ENCODE results near the gene SPAG9.
A peak's percentile ranks its signal among the peaks of the same experiment; 100 is the strongest.

The SPAG9 gene

DNA sequence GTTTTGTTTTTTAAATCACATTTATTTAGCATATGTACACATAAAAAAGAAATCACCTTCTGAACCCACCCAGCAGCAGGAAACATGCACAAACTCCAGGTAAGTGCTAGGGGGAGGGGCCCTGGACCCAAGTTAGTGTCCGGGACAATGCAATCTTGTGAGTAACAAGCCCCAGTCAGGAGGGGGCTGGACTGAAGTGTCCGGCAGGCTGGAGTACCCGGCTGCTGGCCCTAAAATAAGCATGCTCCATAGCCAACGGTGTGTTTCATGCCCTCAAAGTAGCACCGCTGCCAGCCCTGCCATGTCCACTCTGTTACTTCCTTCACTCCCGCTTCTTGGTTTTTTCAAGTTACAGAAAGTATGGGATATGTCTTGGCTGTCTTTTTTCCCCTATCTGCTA lies 102.1 kb downstream of the SPAG9 start:
- H2AFZ ChIP-seq (ENCODE audit: low read depth, low read length), result no peak overlapping the region
- H3K36me3 ChIP-seq (ENCODE audit: control insufficient read depth in 1 of 2, insufficient read depth in 2 of 2, low read depth in 1 of 2, low read length in 2 of 2), result peaks cover 11 to 62% of the 10 kb centered on the region in 2 experiments
- no peak overlapping the region for H3K27ac ChIP-seq (ENCODE audit: low read length, poor library complexity, severe bottlenecking)
- H3K4me2 ChIP-seq (ENCODE audit: low read length, poor library complexity, severe bottlenecking), result no peak overlapping the region
- no peak overlapping the region for H3K18ac ChIP-seq (ENCODE audit: low read depth in 1 of 2, low read length in 2 of 2)
- H2BK12ac ChIP-seq (ENCODE audit: low read length in 2 of 2), result no peak overlapping the region
- no peak overlapping the region for H3K14ac ChIP-seq (ENCODE audit: low read length in 2 of 2)
- H3K27me3 ChIP-seq (ENCODE audit: control insufficient read depth in 1 of 2, insufficient read depth in 1 of 2, low read length in 2 of 2), result no peaks in the 10 kb centered on the region
- no peak overlapping the region for H3K9ac ChIP-seq (ENCODE audit: low read length)
- H3K4ac ChIP-seq (ENCODE audit: low read depth in 1 of 2, low read length in 2 of 2), result no peak overlapping the region
- H4K91ac ChIP-seq (ENCODE audit: low read length), result no peak overlapping the region
- H2BK15ac ChIP-seq (ENCODE audit: low read depth, poor library complexity, severe bottlenecking), result no peak overlapping the region
- H2AK5ac ChIP-seq (ENCODE audit: low read length, severe bottlenecking), result no peak overlapping the region
- 93% methylated on average over 4 of the region's 6 CpGs for WGBS
- H3K4me1 ChIP-seq (ENCODE audit: control insufficient read depth, insufficient read depth, low read depth, low read length), result no peaks in the 10 kb centered on the region
- H3K4me3 ChIP-seq (ENCODE audit: insufficient read depth in 1 of 2, low read depth in 1 of 2, low read length in 2 of 2), result no peak overlapping the region
- no peak for DNase-seq
- H2BK5ac ChIP-seq (ENCODE audit: low read depth, low read length, poor library complexity, severe bottlenecking), result no peak overlapping the region
- H4K8ac ChIP-seq (ENCODE audit: low read length), result no peak overlapping the region
- H3K79me1 ChIP-seq (replicated peaks; ENCODE audit: low read length, poor library complexity, severe bottlenecking), result peaks cover 11% of the 10 kb centered on the region
- H2BK120ac ChIP-seq (ENCODE audit: low read depth, low read length), result no peak overlapping the region
- no peak overlapping the region for H3K23ac ChIP-seq (ENCODE audit: low read length in 2 of 2)
- H3K9me3 ChIP-seq (ENCODE audit: control insufficient read depth, low read length), result no peaks in the 10 kb centered on the region

DNA sequence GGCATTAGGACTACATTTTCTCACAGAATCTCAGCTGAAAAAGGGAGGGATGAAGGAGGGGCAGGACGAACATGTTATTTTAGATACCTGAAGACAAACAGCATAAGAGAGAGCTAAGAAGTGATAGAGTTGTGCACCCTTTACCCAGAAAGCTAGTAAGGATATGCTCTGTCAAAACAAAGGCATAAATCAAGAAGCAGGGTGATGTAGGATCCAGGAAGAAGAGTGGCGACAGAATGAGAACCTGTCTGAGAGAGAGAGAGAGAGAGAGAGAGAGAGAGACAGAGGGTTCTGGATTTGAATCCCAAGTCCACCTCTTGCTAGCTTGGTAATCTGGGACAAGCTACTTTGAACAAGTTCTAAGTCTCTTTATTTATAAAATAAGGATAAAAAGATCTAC lies 103.4 kb downstream of the SPAG9 start:
- no peak overlapping the region for H3K14ac ChIP-seq (ENCODE audit: low read length in 2 of 2)
- no peaks in the 10 kb centered on the region for H3K4me1 ChIP-seq (ENCODE audit: control insufficient read depth, insufficient read depth, low read depth, low read length)
- H2BK5ac ChIP-seq (ENCODE audit: low read depth, low read length, poor library complexity, severe bottlenecking), result no peak overlapping the region
- H3K9me3 ChIP-seq (ENCODE audit: control insufficient read depth, low read length), result no peaks in the 10 kb centered on the region
- no peak overlapping the region for H2BK12ac ChIP-seq (ENCODE audit: low read length in 2 of 2)
- H3K79me1 ChIP-seq (replicated peaks; ENCODE audit: low read length, poor library complexity, severe bottlenecking), result peaks cover 15% of the 10 kb centered on the region
- H4K8ac ChIP-seq (ENCODE audit: low read length), result no peak overlapping the region
- H2AK5ac ChIP-seq (ENCODE audit: low read length, severe bottlenecking), result no peak overlapping the region
- peaks cover 15 to 72% of the 10 kb centered on the region in 2 experiments for H3K36me3 ChIP-seq (ENCODE audit: control insufficient read depth in 1 of 2, insufficient read depth in 2 of 2, low read depth in 1 of 2, low read length in 2 of 2)
- no peaks in the 10 kb centered on the region for H3K27me3 ChIP-seq (ENCODE audit: control insufficient read depth in 1 of 2, insufficient read depth in 1 of 2, low read length in 2 of 2)
- no peak overlapping the region for H3K27ac ChIP-seq (ENCODE audit: low read length, poor library complexity, severe bottlenecking)
- H3K9ac ChIP-seq (ENCODE audit: low read length), result no peak overlapping the region
- no peak overlapping the region for H4K91ac ChIP-seq (ENCODE audit: low read length)
- no peak overlapping the region for H3K4me3 ChIP-seq (ENCODE audit: insufficient read depth in 1 of 2, low read depth in 1 of 2, low read length in 2 of 2)
- no peak overlapping the region for H3K4me2 ChIP-seq (ENCODE audit: low read length, poor library complexity, severe bottlenecking)
- no peak overlapping the region for H3K18ac ChIP-seq (ENCODE audit: low read depth in 1 of 2, low read length in 2 of 2)
- 96% methylated on average over 2 of the region's 2 CpGs for WGBS
- no peak overlapping the region for H3K4ac ChIP-seq (ENCODE audit: low read depth in 1 of 2, low read length in 2 of 2)
- no peak overlapping the region for H2BK15ac ChIP-seq (ENCODE audit: low read depth, poor library complexity, severe bottlenecking)
- H2BK120ac ChIP-seq (ENCODE audit: low read depth, low read length), result no peak overlapping the region
- H2AFZ ChIP-seq (ENCODE audit: low read depth, low read length), result no peak overlapping the region
- H3K23ac ChIP-seq (ENCODE audit: low read length in 2 of 2), result no peak overlapping the region
- no peak for DNase-seq

DNA sequence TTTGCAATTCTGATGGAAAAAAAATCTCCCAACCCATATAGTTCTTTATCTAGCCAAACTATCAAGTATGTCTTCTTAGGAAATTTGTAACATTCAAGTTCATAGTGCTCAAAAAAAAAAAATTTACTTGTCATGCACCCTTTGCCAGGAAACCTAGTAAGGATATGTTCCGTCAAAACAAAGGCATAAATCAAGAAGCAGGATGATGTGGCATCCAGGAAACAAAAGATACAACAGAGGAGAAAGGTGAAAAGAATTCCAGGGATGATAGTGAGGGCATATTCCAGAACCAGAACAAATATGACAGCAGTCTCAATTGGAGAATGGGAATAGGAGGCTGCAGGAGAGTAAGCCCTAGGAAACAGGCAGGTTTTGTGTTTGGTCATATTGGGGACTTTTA lies 104.6 kb downstream of the SPAG9 start:
- Histone ChIP-seq H2BK12ac (ENCODE audit: low read length in 2 of 2) (no peak overlapping the region), H2AK5ac (ENCODE audit: low read length, severe bottlenecking) (peak overlapping the region; percentile 56), H3K4me2 (ENCODE audit: low read length, poor library complexity, severe bottlenecking) (no peak overlapping the region), H2AFZ (ENCODE audit: low read depth, low read length) (no peak overlapping the region), H3K27ac (ENCODE audit: low read length, poor library complexity, severe bottlenecking) (no peak overlapping the region), H3K23ac (ENCODE audit: low read length in 2 of 2) (no peak overlapping the region), H3K36me3 (ENCODE audit: control insufficient read depth in 1 of 2, insufficient read depth in 2 of 2, low read depth in 1 of 2, low read length in 2 of 2) (peaks cover 15 to 76% of the 10 kb centered on the region in 2 experiments), H4K8ac (ENCODE audit: low read length) (no peak overlapping the region), H4K91ac (ENCODE audit: low read length) (no peak overlapping the region), H2BK120ac (ENCODE audit: low read depth, low read length) (no peak overlapping the region), H3K4me1 (ENCODE audit: control insufficient read depth, insufficient read depth, low read depth, low read length) (no peaks in the 10 kb centered on the region), H3K4ac (ENCODE audit: low read depth in 1 of 2, low read length in 2 of 2) (no peak overlapping the region), H2BK5ac (ENCODE audit: low read depth, low read length, poor library complexity, severe bottlenecking) (no peak overlapping the region), H3K4me3 (ENCODE audit: insufficient read depth in 1 of 2, low read depth in 1 of 2, low read length in 2 of 2) (no peak overlapping the region), H3K79me1 (replicated peaks; ENCODE audit: low read length, poor library complexity, severe bottlenecking) (peaks cover 13% of the 10 kb centered on the region), H3K14ac (ENCODE audit: low read length in 2 of 2) (no peak overlapping the region), H3K9me3 (ENCODE audit: control insufficient read depth, low read length) (no peaks in the 10 kb centered on the region), H2BK15ac (ENCODE audit: low read depth, poor library complexity, severe bottlenecking) (no peak overlapping the region), H3K18ac (ENCODE audit: low read depth in 1 of 2, low read length in 2 of 2) (no peak overlapping the region), H3K27me3 (ENCODE audit: control insufficient read depth in 1 of 2, insufficient read depth in 1 of 2, low read length in 2 of 2) (no peaks in the 10 kb centered on the region), H3K9ac (ENCODE audit: low read length) (peak overlapping the region; percentile 70)
- 87% methylated on average over 1 of the region's 1 CpG for WGBS
- DNase-seq, result no peak

DNA sequence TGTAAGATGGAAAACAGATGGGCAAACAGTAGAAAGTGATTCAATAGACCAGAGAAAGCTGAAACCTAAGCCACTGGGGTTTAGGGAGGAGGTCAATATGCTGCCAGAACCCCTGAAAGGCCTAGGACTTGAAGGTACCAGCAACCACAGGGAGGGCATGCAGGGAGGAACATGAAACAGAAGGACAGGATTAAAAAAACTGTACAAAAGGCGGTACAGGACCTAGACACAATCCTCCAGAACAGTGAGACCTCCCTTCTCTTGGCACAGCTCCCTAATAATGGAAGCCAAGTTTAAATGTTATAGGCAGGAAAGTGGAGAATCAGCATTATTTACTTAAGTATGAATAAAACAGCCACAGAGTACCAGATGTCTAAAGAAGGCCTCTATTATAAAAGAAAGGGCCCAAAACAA lies 105.5 kb downstream of the SPAG9 start:
- Histone ChIP-seq H3K23ac (ENCODE audit: low read length in 2 of 2) (no peak overlapping the region), H3K36me3 (ENCODE audit: control insufficient read depth in 1 of 2, insufficient read depth in 2 of 2, low read depth in 1 of 2, low read length in 2 of 2) (peaks cover 15 to 73% of the 10 kb centered on the region in 2 experiments), H2BK120ac (ENCODE audit: low read depth, low read length) (no peak overlapping the region), H3K4me1 (ENCODE audit: control insufficient read depth, insufficient read depth, low read depth, low read length) (no peaks in the 10 kb centered on the region), H3K9me3 (ENCODE audit: control insufficient read depth, low read length) (no peaks in the 10 kb centered on the region), H3K79me1 (replicated peaks; ENCODE audit: low read length, poor library complexity, severe bottlenecking) (peaks cover 13% of the 10 kb centered on the region), H3K18ac (ENCODE audit: low read depth in 1 of 2, low read length in 2 of 2) (no peak overlapping the region), H3K27ac (ENCODE audit: low read length, poor library complexity, severe bottlenecking) (no peak overlapping the region), H3K27me3 (ENCODE audit: control insufficient read depth in 1 of 2, insufficient read depth in 1 of 2, low read length in 2 of 2) (no peaks in the 10 kb centered on the region), H2AK5ac (ENCODE audit: low read length, severe bottlenecking) (no peak overlapping the region), H2BK5ac (ENCODE audit: low read depth, low read length, poor library complexity, severe bottlenecking) (no peak overlapping the region), H4K91ac (ENCODE audit: low read length) (no peak overlapping the region), H3K4me3 (ENCODE audit: insufficient read depth in 1 of 2, low read depth in 1 of 2, low read length in 2 of 2) (peak overlapping the region in 1 of 2 experiments; percentile 30), H3K9ac (ENCODE audit: low read length) (peak overlapping the region; percentile 70), H3K4me2 (ENCODE audit: low read length, poor library complexity, severe bottlenecking) (no peak overlapping the region), H2BK12ac (ENCODE audit: low read length in 2 of 2) (no peak overlapping the region), H4K8ac (ENCODE audit: low read length) (no peak overlapping the region), H2BK15ac (ENCODE audit: low read depth, poor library complexity, severe bottlenecking) (no peak overlapping the region), H3K14ac (ENCODE audit: low read length in 2 of 2) (no peak overlapping the region), H2AFZ (ENCODE audit: low read depth, low read length) (no peak overlapping the region), H3K4ac (ENCODE audit: low read depth in 1 of 2, low read length in 2 of 2) (no peak overlapping the region)
- 100% methylated on average over 1 of the region's 1 CpG for WGBS
- no peak for DNase-seq
